GM18861 (cell line): ENCODE data around the gene CAMTA2.

ENCODE experiments used
- ATAC-seq: cut with Tn5 transposase; IDR thresholded peaks from one replicate; pipeline ENCODE4 v1.9.1; 2021; ENCODE audit not compliant: unreplicated experiment

The CAMTA2 gene

GRCh38 chr17:4948166-4948930, 39.1 kb downstream of the CAMTA2 start, which contains the start of gene PFN1:
Gene PFN1, minus strand, starts transcription at chr17:4948530. Its CDS starts 136 bp downstream, at chr17:4948394.
- ATAC-seq = no peak

- no peak for ATAC-seq
Observed at GRCh38 chr17:4947411-4948165, 39.9 kb downstream of the CAMTA2 start.

DNA sequence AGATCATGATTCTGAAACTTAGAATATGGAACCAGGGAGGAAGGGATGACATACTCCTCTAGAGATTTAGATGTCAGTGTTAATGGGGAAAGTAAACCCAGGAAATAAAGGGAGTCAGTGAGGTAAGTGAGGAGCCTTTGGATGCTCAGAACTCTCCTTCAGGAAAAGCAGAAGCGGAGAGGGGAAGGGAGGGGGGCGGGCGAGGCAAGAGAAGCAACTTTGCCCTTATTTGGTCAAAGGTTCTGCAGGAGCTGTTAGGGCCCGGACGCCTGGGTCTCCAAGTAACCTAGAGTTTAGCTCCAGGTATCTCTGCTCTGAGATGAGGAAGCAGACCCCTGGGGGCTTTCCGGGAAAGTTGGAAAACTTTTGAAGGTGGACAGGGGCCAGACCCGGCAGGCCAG, 40.5 kb downstream of the CAMTA2 start:
- ATAC-seq = no peak

DNA sequence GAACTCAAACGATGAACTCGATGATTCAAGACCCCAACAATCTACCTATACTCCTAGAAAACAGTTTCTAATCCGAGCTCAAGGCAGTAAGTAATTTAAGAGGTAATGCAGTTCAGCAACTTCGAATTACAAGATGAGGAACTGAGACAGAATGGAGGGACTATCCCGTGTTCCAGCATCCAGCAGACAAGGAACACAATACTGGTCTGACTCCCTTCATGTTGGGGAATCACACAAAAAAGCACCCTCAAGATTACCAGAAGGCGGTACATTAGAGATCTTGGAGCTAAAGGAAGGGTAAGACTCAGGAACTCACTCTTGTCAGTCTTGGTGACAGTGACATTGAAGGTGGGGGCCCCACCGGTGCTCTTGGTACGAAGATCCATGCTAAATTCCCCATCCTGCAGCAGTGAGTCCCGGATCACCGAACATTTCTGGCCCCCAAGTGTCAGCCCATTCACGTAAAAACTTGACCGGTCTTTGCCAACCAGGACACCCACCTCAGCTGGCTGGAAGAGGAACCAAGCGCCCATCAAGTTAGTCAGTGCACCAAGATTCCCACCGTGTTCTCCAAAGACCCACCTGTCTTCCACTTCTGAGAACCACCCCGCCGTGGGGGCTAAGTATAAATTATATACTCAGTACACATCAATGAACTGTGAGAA, 41.0 kb downstream of the CAMTA2 start:
- ATAC-seq = no peak

DNA sequence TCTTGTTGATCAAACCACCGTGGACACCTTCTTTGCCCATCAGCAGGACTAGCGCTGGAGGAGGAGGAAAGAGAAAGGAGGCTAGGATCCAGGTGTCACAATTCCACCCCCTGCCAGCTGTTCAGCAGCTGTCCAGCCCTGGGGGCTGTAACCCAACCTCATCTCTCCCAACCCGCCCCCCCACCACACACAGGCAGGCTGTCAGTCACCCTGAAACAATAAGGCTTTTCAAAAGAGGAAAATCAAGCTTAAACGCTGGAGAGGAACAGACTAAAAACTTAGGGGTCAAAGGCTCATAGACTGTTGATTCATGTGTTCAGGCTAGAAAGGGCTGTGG, 41.6 kb downstream of the CAMTA2 start:
- no peak for ATAC-seq

GRCh38 chr17:4945176-4945943, 42.1 kb downstream of the CAMTA2 start:
- no peak for ATAC-seq

DNA sequence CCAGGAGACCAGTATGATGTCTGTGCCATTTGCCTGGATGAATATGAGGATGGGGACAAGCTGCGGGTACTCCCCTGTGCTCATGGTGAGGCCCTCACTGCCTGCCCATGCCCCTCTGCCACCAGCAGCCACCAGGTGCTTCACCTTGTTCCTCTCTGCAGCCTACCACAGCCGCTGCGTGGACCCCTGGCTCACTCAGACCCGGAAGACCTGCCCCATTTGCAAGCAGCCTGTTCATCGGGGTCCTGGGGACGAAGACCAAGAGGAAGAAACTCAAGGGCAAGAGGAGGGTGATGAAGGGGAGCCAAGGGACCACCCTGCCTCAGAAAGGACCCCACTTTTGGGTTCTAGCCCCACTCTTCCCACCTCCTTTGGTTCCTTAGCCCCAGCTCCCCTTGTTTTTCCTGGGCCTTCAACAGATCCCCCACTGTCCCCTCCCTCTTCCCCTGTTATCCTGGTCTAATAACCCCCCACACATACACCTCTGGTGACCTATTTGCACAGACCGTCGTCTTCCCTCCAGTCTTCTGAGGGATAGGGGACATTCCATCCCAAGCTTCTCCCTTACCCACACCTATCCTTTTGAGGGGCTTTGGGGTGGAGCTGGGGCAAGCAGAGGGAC, 42.8 kb downstream of the CAMTA2 start:
- no peak for ATAC-seq

- ATAC-seq = no peak
Observed at GRCh38 chr17:4944163-4944553, 43.3 kb downstream of the CAMTA2 start.

GRCh38 chr17:4942760-4943508, 44.5 kb downstream of the CAMTA2 start:
- ATAC-seq = no peak

GRCh38 chr17:4941319-4941610, 46.2 kb downstream of the CAMTA2 start:
- no peak for ATAC-seq

- no peak for ATAC-seq
Observed at GRCh38 chr17:4940555-4941318, 46.7 kb downstream of the CAMTA2 start.

DNA sequence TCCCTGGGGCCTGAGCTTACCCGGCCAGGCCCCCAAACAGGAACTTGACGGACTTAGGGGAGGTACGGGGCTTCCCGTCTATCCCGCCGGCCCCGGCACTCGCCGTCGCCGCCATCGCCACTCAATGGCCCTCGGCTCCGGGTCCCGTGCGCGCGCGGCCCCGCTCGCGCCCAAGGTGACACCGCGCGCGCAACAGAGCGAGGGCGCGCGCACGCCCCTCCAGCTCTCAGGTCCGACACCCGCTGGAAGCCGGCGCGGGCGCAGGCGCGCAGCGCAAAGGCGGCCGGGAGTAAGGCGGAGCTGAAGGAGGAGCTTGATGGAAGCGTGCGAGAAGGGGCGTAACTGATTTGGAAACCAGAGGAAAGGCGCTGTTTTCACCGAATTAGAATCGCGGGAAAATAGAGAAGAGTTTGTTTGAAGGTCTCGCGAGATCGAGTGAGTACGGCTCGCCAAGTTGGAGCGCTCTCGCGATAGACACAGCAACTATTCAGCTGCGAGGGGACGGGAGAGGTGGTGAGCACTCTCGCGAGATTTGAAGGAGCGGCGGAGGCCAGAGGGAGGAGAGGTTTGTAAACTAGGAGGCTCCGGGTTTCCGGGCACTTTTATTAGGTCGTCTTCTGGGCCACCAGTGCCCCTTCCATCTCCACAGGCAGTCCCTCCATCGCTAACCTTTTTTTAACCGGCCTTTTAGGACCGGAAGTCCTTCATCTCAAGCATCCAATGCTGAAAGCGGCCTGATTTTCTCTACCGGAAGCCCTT, 47.5 kb downstream of the CAMTA2 start, which contains the start of the genes RNF167 and SLC25A11:
Gene RNF167 (plus strand): TSS at position 473 of the 759 bp plus-strand sequence. CDS start 642 bp downstream, outside the sequence.
Gene SLC25A11 (minus strand): TSS at position 251 of the 759 bp plus-strand sequence. CDS start 136 bp downstream, at position 115.
- peak; percentile 73 for ATAC-seq

- no peak for ATAC-seq
Observed at GRCh38 chr17:4939546-4939795, 48.0 kb downstream of the CAMTA2 start.

- ATAC-seq = no peak
Observed at GRCh38 chr17:4938688-4939545, 48.6 kb downstream of the CAMTA2 start.

- no peak for ATAC-seq
Observed at GRCh38 chr17:4938069-4938491, 49.4 kb downstream of the CAMTA2 start.

DNA sequence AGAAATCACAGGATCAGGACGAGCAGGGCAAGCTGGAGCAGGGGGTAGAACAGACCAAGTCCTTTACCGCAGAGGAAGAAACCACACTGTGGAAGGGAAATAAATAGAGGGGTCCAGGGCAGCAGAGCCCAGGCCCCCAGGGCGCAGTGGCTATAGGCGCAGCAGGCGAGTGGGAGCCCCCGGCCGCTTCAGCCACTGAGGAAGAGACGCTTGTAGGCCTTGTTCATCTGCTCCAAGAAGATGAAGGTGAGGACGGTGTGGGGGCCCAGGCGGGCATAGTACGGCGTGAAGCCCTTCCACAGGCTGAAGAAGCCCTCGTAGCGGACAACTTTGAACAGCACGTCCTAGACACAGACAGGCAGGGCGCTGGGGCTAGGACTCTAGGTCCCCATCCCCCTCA, 49.9 kb downstream of the CAMTA2 start:
- no peak for ATAC-seq

DNA sequence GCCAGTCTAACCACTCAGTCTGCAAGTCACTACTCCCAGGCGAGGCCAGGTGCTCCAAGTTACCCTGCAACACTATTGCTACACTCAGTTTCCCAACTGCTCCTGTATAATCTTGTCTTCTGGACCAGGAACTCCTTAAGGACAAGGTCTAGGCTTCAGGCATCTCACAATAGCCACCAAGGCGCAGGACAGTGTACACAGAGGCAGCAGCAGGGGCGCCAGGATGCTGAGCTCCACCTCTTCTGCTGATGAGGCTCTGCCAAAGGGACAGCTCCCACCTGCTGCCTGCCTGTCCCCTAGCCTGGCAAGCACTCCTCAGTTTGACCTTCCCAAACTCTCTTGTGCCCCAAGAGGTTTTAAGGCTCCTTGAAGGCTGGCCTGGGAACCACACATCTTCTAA, 51.0 kb downstream of the CAMTA2 start:
- no peak for ATAC-seq

GRCh38 chr17:4935650-4936049, 51.8 kb downstream of the CAMTA2 start:
- no peak for ATAC-seq
